HUDEP-2 (cell line): ENCODE data around the gene RAB40C.

Source experiments
- DNase-seq, 76 experiments: peaks; one replicate each; lab custom pipeline; 2025; ENCODE audit not compliant: unreplicated experiment in 76 of 76; lab: John Stamatoyannopoulos, UW

The RAB40C gene, protein sequence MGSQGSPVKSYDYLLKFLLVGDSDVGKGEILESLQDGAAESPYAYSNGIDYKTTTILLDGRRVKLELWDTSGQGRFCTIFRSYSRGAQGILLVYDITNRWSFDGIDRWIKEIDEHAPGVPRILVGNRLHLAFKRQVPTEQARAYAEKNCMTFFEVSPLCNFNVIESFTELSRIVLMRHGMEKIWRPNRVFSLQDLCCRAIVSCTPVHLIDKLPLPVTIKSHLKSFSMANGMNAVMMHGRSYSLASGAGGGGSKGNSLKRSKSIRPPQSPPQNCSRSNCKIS

GRCh38 chr16:589658-590187, at the start of gene RAB40C:
RAB40C (plus strand) TSS chr16:590066; CDS start chr16:590292, 226 bp downstream.
- DNase-seq = peak; percentile 50 to 100 (median 97)

- no peak for DNase-seq
These were observed 49.1 kb upstream of the RAB40C start for GRCh38 chr16:540645-541340.

GRCh38 chr16:543301-544164, 46.3 kb upstream of the RAB40C start:
- DNase-seq = no peak

GRCh38 chr16:544517-544916, 45.3 kb upstream of the RAB40C start:
- no peak for DNase-seq

- peak in 50 of 76 experiments; percentile 10 to 81 (median 52) for DNase-seq
These were observed 42.7 kb upstream of the RAB40C start for GRCh38 chr16:546909-547770.

DNA sequence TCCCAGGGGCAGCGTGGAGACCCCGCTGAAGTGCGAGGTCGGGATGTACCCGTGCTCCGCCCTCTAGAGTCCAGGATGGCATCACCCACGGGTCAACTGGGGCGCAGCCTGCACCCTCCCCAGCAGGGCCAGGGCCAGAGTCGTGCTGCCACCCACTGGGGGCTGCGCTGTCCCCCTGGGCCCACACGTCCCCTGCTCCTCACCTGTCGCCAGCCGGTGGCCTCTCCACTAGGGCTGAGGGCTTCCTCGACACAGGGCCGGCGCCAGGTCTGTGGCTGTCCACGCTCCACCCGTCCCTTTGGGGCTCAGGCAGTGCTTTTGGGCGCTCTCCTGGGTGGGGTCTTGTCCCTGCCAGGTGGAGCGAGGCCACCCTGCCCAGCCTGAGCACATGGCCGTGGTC, 41.3 kb upstream of the RAB40C start:
- no peak for DNase-seq

GRCh38 chr16:549544-550263, 40.2 kb upstream of the RAB40C start:
- no peak for DNase-seq

- no peak for DNase-seq
These were observed 38.7 kb upstream of the RAB40C start for GRCh38 chr16:551210-551609.

DNA sequence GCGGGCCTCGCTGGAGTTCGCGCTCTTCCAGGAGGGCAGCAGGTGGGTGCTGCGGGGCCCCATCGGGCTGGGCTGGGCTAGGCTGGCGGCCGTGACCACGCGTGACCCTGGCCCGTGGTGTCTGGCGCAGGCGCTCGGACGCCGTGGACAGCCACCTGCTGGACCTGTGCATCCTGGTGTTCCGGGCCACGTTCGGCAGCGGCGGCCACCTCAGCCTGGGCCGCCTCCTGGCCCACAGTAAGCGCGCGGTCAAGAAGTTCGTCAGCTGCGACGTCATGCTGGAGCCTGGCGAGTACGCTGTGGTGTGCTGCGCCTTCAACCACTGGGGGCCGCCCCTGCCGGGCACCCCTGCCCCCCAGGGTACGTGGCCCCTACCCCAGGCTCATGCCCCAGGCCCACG, 37.7 kb upstream of the RAB40C start:
- DNase-seq = no peak

DNA sequence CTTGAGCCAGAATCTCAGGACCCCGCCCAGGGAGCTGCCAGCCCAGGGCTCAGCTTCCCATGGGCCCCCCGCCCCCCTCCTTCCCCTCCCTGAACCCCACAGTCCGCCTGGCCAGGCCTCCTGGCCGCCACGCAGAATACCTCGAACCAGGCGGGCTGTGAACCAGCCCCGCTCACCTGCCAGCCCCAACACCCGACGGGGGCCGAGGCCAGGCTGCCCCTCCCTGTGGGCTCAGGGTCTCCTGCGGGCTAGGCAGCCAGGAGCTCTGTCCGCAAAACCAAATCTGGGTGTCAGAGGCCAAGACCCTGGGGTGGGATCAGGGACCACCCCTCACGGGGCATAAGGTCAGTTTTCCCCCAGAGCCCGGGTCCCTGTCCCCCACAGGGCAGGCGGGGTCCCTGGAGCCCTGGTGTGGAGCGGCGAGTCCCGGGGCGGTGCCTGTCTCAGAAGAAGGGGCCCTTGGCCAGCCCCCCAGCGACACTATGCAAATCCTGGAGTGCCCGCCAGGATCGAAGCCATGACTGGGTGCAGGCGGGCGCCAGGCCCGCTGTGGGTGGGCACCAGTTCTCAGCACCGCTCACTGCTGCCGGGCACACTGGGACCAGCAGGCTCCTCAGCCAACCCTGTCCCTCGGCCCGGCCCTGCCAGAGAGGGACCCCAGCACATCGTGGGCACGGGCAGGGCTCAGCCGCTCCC, 36.1 kb upstream of the RAB40C start:
- no peak for DNase-seq

DNA sequence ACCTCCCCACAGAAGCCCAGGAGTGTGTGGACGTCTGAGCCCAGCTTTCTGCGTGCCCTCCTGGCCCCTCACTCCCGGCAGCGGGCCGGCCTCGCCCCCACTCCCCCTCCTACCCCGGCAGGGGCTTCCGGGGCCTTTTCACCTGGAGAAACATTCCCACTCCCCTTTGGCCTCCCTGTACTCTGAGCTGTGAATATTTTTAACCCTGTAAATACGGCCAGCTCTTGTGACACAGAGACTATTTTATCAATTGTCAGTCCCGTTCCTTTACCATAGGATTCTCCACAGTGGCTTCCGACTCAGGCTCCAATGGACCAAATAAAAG, 35.6 kb upstream of the RAB40C start:
- no peak for DNase-seq

GRCh38 chr16:554640-555365, 35.1 kb upstream of the RAB40C start:
- DNase-seq = no peak

DNA sequence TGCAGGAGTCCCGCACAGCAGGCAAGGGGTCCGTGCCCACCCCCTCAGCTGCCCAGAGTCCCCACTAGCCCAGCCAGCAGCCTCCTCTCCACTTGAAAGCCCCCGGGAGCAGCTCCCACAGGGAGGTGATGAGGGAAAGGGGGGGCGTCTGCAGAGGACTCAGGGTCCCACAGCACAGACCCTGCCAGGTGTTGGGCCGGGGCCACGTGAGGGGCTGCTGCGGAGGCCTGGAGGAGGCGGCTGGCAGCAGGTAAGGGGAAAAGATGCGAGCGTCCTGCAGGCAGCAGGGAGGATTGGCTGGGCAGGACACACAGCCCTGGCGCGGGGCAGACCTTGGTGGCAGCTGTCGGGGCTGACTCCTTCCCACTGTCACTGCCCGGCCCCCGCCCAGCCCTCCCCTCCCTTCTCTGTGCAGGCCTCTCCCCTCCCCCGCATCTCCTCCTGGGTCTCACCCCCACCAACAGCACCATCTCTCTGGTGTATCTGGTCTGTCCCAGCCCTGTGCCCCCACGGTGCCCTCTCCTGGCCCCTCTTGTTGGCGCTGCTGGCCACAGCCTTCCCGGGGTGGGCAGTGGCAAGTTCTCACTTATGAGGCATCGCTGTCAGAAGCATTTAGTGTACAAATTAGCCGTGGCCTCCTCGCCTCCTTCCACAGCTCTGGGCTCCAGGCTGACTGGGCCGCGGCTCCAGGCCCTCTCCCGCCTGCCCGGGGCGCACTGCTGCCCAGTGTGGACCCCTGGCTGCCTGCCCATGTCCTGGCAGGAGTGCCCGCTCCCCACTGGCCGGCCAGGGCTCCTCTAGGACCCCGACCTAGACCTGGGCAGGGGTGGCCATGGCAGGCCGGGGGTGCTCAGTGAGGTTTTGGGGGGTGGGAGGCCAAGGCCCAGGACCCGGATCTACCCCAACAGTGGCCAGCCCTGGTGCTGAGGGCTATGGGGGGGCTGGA, 34.1 kb upstream of the RAB40C start:
- peak in 18 of 76 experiments; percentile 10 to 54 (median 22) for DNase-seq

- DNase-seq = no peak
These were observed 33.2 kb upstream of the RAB40C start for GRCh38 chr16:556474-557173.

DNA sequence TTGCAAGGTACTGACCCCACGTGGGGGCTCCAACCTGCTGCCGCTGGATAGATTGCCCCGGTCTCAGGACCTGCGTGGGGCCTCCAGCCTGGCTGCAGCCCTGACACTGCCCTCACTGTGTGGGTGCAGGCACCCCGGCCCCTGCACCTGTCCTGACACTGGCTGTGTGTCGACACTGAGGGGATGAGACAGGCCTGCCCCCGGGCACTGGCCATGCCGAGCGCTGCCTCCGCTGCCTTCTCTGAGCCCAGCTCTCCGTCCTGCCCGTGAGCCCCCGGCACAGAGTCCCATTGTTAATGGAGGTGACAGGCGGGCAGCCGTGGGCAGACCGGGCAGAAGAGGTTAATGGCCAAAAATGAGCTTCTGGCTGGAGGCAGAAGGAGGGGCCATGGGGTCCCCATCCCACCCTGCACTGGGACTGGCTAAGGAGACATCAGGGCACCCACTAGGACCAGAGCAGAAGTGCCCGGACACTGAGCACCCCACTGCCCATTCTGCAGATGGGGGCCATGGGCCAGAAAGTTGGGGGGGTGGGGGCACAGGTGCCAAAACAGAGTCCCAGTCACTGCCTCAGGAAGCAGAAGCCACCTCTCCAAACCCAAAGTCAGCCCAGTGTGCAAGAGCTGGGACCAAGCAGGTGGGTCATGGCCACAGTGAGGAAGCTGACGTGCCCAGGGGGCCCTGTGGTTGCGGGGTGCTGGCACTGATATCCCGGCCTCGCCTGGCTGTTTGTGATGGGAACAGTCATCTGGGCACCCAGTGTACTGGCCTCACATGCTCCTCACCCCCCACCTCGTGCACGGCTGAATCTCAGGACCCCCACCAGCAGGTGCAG, 32.2 kb upstream of the RAB40C start:
- DNase-seq = no peak
